Prostate gland (tissue), 2 donors: ENCODE measurements around the gene MIB2.

ENCODE experiments used
- CTCF ChIP-seq, 4 experiments: fragments of 200-600 bp in 2 of 4; fragments of 450-650 bp in 2 of 4; sonication (generic) in 2 of 4; IDR thresholded peaks; 1 replicate in 3 of 4; 2 replicates in 1 of 4; pipeline ENCODE4 v1.5.1; 2016 to 2019; ENCODE audit warnings: antibody characterized with exemption in 4 of 4, mild to moderate bottlenecking in 2 of 4, moderate library complexity in 2 of 4
- POLR2A ChIP-seq: fragments of 450-650 bp; IDR thresholded peaks from one replicate; pipeline ENCODE4 v1.6.1; 2016; ENCODE audit warnings: antibody characterized with exemption, mild to moderate bottlenecking

GRCh38 chr1:1666526-1666925, 51.2 kb downstream of the MIB2 start:
- no peak for TF ChIP-seq POLR2A
- no peak for TF ChIP-seq CTCF (IDR thresholded peaks at IDR 0.05)
